ENCODE measurements around the gene BTBD2. TPM values are rescaled to one million over a fixed set of nuclear protein-coding genes. Genes with fewer than 3 reads are reported as not detected.

Gene BTBD2
- total and polyA plus RNA-seq, 2 experiments from 2014 or later: 23.8 to 130 TPM

DNA sequence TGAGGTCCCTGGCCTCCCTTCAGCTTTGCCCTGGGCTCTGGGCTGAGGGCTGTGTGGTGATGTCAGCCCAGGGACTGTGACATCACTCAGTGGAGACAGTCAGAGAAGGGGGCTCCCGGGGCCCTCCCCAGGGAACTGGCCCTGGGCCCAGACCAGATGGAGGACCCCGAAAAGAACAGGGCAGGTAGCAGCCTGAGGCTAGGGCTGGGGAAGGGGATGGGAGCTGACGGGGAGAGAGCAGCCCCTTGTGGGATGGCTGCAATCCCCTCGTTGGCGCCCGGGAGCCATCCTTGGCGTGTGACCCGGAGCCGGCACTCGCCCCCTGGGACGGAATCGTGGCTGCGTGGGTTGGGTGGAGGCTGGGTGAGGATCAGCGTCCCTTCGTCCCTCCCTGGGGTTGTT, 61.0 kb downstream of the BTBD2 start (continued):
- TF ChIP-seq, protein P1, sequence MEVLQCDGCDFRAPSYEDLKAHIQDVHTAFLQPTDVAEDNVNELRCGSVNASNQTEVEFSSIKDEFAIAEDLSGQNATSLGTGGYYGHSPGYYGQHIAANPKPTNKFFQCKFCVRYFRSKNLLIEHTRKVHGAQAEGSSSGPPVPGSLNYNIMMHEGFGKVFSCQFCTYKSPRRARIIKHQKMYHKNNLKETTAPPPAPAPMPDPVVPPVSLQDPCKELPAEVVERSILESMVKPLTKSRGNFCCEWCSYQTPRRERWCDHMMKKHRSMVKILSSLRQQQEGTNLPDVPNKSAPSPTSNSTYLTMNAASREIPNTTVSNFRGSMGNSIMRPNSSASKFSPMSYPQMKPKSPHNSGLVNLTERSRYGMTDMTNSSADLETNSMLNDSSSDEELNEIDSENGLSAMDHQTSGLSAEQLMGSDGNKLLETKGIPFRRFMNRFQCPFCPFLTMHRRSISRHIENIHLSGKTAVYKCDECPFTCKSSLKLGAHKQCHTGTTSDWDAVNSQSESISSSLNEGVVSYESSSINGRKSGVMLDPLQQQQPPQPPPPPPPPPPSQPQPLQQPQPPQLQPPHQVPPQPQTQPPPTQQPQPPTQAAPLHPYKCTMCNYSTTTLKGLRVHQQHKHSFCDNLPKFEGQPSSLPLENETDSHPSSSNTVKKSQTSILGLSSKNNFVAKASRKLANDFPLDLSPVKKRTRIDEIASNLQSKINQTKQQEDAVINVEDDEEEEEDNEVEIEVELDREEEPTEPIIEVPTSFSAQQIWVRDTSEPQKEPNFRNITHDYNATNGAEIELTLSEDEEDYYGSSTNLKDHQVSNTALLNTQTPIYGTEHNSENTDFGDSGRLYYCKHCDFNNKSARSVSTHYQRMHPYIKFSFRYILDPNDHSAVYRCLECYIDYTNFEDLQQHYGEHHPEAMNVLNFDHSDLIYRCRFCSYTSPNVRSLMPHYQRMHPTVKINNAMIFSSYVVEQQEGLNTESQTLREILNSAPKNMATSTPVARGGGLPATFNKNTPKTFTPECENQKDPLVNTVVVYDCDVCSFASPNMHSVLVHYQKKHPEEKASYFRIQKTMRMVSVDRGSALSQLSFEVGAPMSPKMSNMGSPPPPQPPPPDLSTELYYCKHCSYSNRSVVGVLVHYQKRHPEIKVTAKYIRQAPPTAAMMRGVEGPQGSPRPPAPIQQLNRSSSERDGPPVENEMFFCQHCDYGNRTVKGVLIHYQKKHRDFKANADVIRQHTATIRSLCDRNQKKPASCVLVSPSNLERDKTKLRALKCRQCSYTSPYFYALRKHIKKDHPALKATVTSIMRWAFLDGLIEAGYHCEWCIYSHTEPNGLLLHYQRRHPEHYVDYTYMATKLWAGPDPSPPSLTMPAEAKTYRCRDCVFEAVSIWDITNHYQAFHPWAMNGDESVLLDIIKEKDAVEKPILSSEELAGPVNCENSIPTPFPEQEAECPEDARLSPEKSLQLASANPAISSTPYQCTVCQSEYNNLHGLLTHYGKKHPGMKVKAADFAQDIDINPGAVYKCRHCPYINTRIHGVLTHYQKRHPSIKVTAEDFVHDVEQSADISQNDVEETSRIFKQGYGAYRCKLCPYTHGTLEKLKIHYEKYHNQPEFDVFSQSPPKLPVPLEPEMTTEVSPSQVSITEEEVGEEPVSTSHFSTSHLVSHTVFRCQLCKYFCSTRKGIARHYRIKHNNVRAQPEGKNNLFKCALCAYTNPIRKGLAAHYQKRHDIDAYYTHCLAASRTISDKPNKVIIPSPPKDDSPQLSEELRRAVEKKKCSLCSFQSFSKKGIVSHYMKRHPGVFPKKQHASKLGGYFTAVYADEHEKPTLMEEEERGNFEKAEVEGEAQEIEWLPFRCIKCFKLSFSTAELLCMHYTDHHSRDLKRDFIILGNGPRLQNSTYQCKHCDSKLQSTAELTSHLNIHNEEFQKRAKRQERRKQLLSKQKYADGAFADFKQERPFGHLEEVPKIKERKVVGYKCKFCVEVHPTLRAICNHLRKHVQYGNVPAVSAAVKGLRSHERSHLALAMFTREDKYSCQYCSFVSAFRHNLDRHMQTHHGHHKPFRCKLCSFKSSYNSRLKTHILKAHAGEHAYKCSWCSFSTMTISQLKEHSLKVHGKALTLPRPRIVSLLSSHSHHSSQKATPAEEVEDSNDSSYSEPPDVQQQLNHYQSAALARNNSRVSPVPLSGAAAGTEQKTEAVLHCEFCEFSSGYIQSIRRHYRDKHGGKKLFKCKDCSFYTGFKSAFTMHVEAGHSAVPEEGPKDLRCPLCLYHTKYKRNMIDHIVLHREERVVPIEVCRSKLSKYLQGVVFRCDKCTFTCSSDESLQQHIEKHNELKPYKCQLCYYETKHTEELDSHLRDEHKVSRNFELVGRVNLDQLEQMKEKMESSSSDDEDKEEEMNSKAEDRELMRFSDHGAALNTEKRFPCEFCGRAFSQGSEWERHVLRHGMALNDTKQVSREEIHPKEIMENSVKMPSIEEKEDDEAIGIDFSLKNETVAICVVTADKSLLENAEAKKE (CRISPR knock-in tag; IDR thresholded peaks at IDR 0.05): no peak
- TF ChIP-seq NANOG (IDR thresholded peaks at IDR 0.05; ENCODE audit: borderline replicate concordance): no peak
- TF ChIP-seq EZH2 (IDR thresholded peaks at IDR 0.05; ENCODE audit: low read depth, unreplicated experiment): no peak
- TF ChIP-seq, protein P2, sequence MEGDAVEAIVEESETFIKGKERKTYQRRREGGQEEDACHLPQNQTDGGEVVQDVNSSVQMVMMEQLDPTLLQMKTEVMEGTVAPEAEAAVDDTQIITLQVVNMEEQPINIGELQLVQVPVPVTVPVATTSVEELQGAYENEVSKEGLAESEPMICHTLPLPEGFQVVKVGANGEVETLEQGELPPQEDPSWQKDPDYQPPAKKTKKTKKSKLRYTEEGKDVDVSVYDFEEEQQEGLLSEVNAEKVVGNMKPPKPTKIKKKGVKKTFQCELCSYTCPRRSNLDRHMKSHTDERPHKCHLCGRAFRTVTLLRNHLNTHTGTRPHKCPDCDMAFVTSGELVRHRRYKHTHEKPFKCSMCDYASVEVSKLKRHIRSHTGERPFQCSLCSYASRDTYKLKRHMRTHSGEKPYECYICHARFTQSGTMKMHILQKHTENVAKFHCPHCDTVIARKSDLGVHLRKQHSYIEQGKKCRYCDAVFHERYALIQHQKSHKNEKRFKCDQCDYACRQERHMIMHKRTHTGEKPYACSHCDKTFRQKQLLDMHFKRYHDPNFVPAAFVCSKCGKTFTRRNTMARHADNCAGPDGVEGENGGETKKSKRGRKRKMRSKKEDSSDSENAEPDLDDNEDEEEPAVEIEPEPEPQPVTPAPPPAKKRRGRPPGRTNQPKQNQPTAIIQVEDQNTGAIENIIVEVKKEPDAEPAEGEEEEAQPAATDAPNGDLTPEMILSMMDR (conservative IDR thresholded peaks at IDR 0.05; ENCODE audit: low read depth in 2 of 2): no peak
- TF ChIP-seq CREB1 (CRISPR knock-in tag; IDR thresholded peaks at IDR 0.05; ENCODE audit: low read depth): no peak

DNA sequence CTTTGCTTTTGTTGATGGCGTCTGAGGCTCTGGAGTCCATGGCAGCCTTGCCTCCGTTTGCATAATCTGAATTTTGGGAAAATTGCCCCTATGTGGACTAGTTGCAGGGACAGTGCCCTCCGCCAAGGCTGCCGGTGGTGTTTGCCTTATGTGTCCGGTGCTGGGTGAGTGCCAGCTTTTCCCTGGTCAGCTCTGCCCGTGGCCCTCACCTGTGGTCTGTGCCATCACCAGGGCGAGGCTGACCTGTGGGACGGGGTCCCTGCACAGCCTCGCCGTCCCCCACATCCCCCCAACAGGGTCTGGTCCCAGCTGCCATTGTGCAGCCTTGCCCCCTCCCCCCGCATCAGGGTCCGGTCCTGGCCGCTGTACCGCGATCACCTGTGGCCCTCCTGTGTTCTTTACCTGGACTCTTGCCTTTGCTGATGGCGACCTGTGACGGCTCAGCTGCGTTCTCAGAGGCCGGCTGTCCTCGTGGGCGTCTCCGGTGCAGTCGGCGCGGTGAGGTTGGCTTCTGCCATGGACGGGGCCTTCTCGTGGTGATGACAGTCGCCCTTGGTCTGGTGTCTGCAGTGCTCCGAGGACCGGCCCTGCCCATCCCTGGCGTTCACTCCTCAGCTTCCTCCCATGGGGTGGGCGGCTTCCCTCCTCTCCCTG, 61.9 kb downstream of the BTBD2 start:
- DNase-seq (ENCODE audit: low spot score): no peak
- H3K27ac Mint-ChIP-seq: no peak overlapping the region; the same call in 1 of the 2 replicates
- no peaks in the 10 kb centered on the region for H3K9me3 Mint-ChIP-seq
- Histone ChIP-seq H3K27ac (ENCODE audit: low read depth) (no peak overlapping the region), H3K4me2 (no peak overlapping the region), H3K36me3 (ENCODE audit: insufficient read depth) (peaks cover 4% of the 10 kb centered on the region; the same call in 1 of the 2 replicates), H2AFZ (no peak overlapping the region), H3K9me2 (ENCODE audit: insufficient read depth) (no peaks in the 10 kb centered on the region), H3K4me3 (no peak overlapping the region), H3K27me3 (ENCODE audit: insufficient read depth) (no peaks in the 10 kb centered on the region), H3K79me2 (replicated peaks; ENCODE audit: insufficient read depth) (peaks cover 95% of the 10 kb centered on the region), H3F3A (replicated peaks; ENCODE audit: low read depth) (no peaks in the 10 kb centered on the region; the same call in 1 of the 2 replicates), H4K20me1 (replicated peaks; ENCODE audit: insufficient read depth) (peaks cover 44% of the 10 kb centered on the region), H3K4me1 (ENCODE audit: insufficient read depth) (no peaks in the 10 kb centered on the region; the same call in 1 of the 2 replicates)
- H3K27me3 Mint-ChIP-seq (ENCODE audit: insufficient read depth, low read depth, poor library complexity): peaks cover 7% of the 10 kb centered on the region
- peaks cover 13% of the 10 kb centered on the region; the same call in 1 of the 3 replicates for H3K36me3 Mint-ChIP-seq (ENCODE audit: low read depth)
- no peak overlapping the region for H3K4me3 Mint-ChIP-seq
- ATAC-seq: no peak
- peaks cover 9% of the 10 kb centered on the region; the same call in 2 of the 3 replicates for H3K4me1 Mint-ChIP-seq
- TF ChIP-seq NANOG (IDR thresholded peaks at IDR 0.05; ENCODE audit: borderline replicate concordance): no peak
- no peak for TF ChIP-seq ZNF331 (CRISPR knock-in tag; IDR thresholded peaks at IDR 0.05; ENCODE audit: low read depth)
- no peak for TF ChIP-seq ZNF114 (CRISPR knock-in tag; IDR thresholded peaks at IDR 0.05)
- TF ChIP-seq, protein P2 (conservative IDR thresholded peaks at IDR 0.05; ENCODE audit: low read depth in 2 of 2): no peak
- TF ChIP-seq STAT1 (IDR thresholded peaks at IDR 0.05; ENCODE audit: unreplicated experiment): no peak
- TF ChIP-seq CREB1 (CRISPR knock-in tag; IDR thresholded peaks at IDR 0.05; ENCODE audit: low read depth): no peak
